Duodenal mucosa (tissue), 2 donors: Measurements from ENCODE around the gene HNRNPK.

Source experiments
- H3K27ac ChIP-seq: one replicate; pipeline ENCODE4 v1.7.0; 2013; ENCODE audit warnings: low read depth, low read length
- H3K27me3 ChIP-seq, 2 donors: one replicate each; pipeline ENCODE4 v1.7.0; 2013; ENCODE audit warnings: low read length in 2 of 2, control low read depth in 1 of 2; ENCODE audit not compliant: insufficient read depth in 2 of 2, control insufficient read depth in 1 of 2
- H3K36me3 ChIP-seq, 2 donors: one replicate each; pipeline ENCODE4 v1.7.0; 2013; ENCODE audit warnings: low read length in 2 of 2, control low read depth in 1 of 2; ENCODE audit not compliant: insufficient read depth in 2 of 2, control insufficient read depth in 1 of 2
- H3K4me1 ChIP-seq, 2 donors: one replicate each; pipeline ENCODE4 v1.7.0; 2013; ENCODE audit warnings: low read length in 2 of 2, control low read depth in 1 of 2; ENCODE audit not compliant: insufficient read depth in 2 of 2, control insufficient read depth in 1 of 2
- H3K4me3 ChIP-seq, 2 donors: one replicate each; pipeline ENCODE4 v1.7.0; 2013; ENCODE audit warnings: low read length in 2 of 2, low read depth in 1 of 2
- H3K9ac ChIP-seq, 2 donors: one replicate each; pipeline ENCODE4 v1.7.0; 2013; ENCODE audit warnings: low read length in 2 of 2, low read depth in 1 of 2
- H3K9me3 ChIP-seq, 2 donors: one replicate each; pipeline ENCODE4 v1.7.0; 2013; ENCODE audit warnings: low read length in 2 of 2, control low read depth in 1 of 2; ENCODE audit not compliant: control insufficient read depth in 1 of 2

HNRNPK gene

DNA sequence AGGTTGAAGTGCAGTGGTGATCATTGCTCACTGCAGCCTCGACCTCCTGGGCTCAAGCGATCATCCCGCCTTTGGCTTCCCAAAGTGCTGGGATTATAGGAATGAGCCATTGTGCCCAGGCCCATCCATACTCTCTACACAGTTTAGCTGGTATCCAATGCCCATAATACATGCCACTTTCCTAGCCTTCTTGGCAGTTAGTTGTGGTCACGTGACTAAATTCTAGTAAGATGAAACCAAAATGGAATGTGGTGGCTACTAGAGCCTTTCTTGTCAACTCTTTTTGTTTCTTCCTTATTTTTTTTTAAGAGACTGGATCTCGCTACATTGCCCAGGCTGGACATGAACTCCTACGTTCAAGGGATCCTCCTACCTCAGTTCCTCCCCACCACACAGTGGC is 43.5 kb downstream of the HNRNPK start:
- no peak overlapping the region for H3K9ac ChIP-seq
- peaks cover 0 to 17% of the 10 kb centered on the region in 2 donors for H3K36me3 ChIP-seq
- no peak overlapping the region for H3K4me3 ChIP-seq
- no peak overlapping the region for H3K27ac ChIP-seq
- peaks cover 8 to 15% of the 10 kb centered on the region in 2 donors for H3K4me1 ChIP-seq
- H3K9me3 ChIP-seq, result no peaks in the 10 kb centered on the region
- no peaks in the 10 kb centered on the region for H3K27me3 ChIP-seq

GRCh38 chr9:83935276-83935935 is 44.6 kb downstream of the HNRNPK start:
- Histone ChIP-seq H3K9ac (no peak overlapping the region), H3K27ac (no peak overlapping the region), H3K4me1 (peaks cover 4 to 8% of the 10 kb centered on the region in 2 donors), H3K36me3 (peaks cover 0 to 10% of the 10 kb centered on the region in 2 donors), H3K27me3 (no peaks in the 10 kb centered on the region), H3K4me3 (no peak overlapping the region), H3K9me3 (no peaks in the 10 kb centered on the region)

DNA sequence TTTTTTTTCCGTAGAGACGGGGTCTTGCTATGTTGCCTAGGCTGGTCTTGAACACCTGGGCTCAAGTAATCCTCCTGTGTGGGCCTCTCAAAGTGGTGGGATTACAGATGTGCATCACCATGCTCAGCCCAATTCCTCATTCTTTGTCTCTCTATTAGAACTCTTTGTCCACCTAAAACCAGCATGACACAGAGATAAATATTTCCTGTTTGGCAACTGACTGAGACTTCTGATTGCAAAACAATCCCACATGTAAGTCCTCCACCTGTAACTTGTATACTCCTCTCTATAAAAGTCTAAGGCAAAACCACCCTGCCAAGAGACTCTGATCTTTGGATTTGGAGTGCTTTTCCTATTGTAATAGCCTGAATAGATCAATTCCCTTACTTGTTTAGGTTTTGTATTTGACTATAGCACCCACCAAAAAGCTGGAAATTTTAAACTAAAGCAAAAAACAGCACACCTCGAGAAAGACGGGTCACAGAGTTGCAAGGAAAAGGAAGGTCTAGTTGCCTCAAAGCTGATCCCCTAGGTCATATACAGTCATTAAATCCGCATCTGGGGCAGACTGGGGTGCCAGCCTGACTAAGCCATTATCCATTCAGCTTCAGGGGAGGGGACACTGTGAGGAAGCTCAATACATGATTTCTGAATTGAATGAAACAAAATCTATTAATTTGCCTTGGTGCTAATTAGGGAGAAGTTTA is 45.3 kb downstream of the HNRNPK start:
- Histone ChIP-seq H3K27ac (no peak overlapping the region), H3K4me1 (peaks cover 4 to 8% of the 10 kb centered on the region in 2 donors), H3K9me3 (no peaks in the 10 kb centered on the region), H3K9ac (no peak overlapping the region), H3K4me3 (no peak overlapping the region), H3K27me3 (no peaks in the 10 kb centered on the region), H3K36me3 (peaks cover 0 to 10% of the 10 kb centered on the region in 2 donors)

DNA sequence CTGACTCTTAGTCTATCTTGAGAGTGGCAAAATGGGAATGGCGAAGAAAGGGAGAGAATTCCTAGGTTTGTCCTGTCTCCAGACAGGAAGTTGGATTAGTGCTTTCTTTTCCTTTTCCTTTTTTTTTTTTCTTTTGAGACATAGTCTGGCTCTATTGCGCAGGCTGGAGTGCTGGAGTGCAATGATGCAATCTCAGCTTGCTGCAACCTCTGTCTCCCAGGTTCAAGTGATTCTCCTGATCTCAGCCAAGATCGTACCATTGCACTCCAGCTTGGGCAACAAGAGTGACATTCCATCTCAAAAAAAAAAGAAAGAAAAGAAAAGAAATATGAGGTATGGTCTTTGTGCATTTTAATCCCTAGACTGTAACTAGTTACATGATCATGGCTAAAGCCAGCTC is 46.2 kb downstream of the HNRNPK start:
- Histone ChIP-seq H3K4me1 (peaks cover 4 to 8% of the 10 kb centered on the region in 2 donors), H3K36me3 (peaks cover 0 to 3% of the 10 kb centered on the region in 2 donors), H3K9me3 (no peaks in the 10 kb centered on the region), H3K27me3 (no peaks in the 10 kb centered on the region), H3K27ac (no peak overlapping the region), H3K4me3 (no peak overlapping the region), H3K9ac (no peak overlapping the region)

- Histone ChIP-seq H3K36me3 (no peaks in the 10 kb centered on the region), H3K9ac (no peak overlapping the region), H3K4me3 (no peak overlapping the region), H3K4me1 (peaks cover 4 to 8% of the 10 kb centered on the region in 2 donors), H3K27ac (no peak overlapping the region), H3K27me3 (no peaks in the 10 kb centered on the region), H3K9me3 (no peaks in the 10 kb centered on the region)
These were observed 47.2 kb downstream of the HNRNPK start for GRCh38 chr9:83932851-83933250.

DNA sequence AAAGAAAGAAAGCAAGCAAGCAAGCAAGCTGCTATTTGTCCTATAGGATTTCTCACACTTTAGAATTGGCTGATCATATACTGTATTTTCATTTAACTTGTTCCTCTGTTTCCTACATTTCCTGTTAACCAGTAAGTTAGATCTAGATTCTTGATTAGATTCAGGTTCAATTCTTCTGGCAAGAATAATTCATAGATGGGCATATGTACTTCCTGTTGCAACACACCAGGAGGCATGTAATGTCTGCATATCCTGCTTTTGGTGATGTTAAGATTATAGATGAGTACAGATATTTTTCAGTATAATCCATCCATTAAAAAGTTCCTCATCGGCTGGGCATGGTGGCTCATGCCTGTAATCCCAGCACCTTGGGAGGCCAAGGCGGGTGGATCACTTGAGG is 48.0 kb downstream of the HNRNPK start:
- H3K9me3 ChIP-seq, result no peaks in the 10 kb centered on the region
- H3K27me3 ChIP-seq, result no peaks in the 10 kb centered on the region
- no peak overlapping the region for H3K9ac ChIP-seq
- H3K36me3 ChIP-seq, result no peaks in the 10 kb centered on the region
- no peak overlapping the region for H3K4me3 ChIP-seq
- H3K27ac ChIP-seq, result no peak overlapping the region
- H3K4me1 ChIP-seq, result peaks cover 4 to 8% of the 10 kb centered on the region in 2 donors

GRCh38 chr9:83930881-83931280 is 49.1 kb downstream of the HNRNPK start:
- Histone ChIP-seq H3K9ac (no peak overlapping the region), H3K4me3 (no peak overlapping the region), H3K36me3 (no peaks in the 10 kb centered on the region), H3K27me3 (no peaks in the 10 kb centered on the region), H3K27ac (no peak overlapping the region), H3K4me1 (peaks cover 4 to 8% of the 10 kb centered on the region in 2 donors), H3K9me3 (no peaks in the 10 kb centered on the region)

- H3K36me3 ChIP-seq, result no peaks in the 10 kb centered on the region
- H3K27me3 ChIP-seq, result no peaks in the 10 kb centered on the region
- H3K4me3 ChIP-seq, result no peak overlapping the region
- no peaks in the 10 kb centered on the region for H3K9me3 ChIP-seq
- no peak overlapping the region for H3K27ac ChIP-seq
- H3K9ac ChIP-seq, result no peak overlapping the region
- no peaks in the 10 kb centered on the region for H3K4me1 ChIP-seq
These were observed 52.4 kb downstream of the HNRNPK start for GRCh38 chr9:83927591-83927990.

- Histone ChIP-seq H3K9ac (peak within 1 kb of the TSS; percentile 64 to 65), H3K36me3 (no peaks in the 10 kb centered on the region), H3K4me1 (peaks cover 7 to 8% of the 10 kb centered on the region in 2 donors), H3K4me3 (peak within 1 kb of the TSS; percentile 69 to 76), H3K9me3 (no peaks in the 10 kb centered on the region), H3K27me3 (no peaks in the 10 kb centered on the region), H3K27ac (peak within 1 kb of the TSS; percentile 91)
These were observed 58.9 kb downstream of the HNRNPK start, which contains the start of gene KIF27 for GRCh38 chr9:83920927-83921707. Gene KIF27 (minus strand): TSS chr9:83921432. CDS start chr9:83915591, 5,841 bp downstream.

- no peaks in the 10 kb centered on the region for H3K36me3 ChIP-seq
- no peaks in the 10 kb centered on the region for H3K9me3 ChIP-seq
- H3K27me3 ChIP-seq, result no peaks in the 10 kb centered on the region
- H3K27ac ChIP-seq, result peak overlapping the region; percentile 91
- peaks cover 7 to 8% of the 10 kb centered on the region in 2 donors for H3K4me1 ChIP-seq
- H3K4me3 ChIP-seq, result peak overlapping the region; percentile 64 to 76
- H3K9ac ChIP-seq, result peak overlapping the region; percentile 45 to 52
These were observed 59.5 kb downstream of the HNRNPK start for GRCh38 chr9:83920469-83920926.
